Astrocyte (in vitro differentiated cells and primary cell): Measurements from ENCODE around the gene PCDHGA1. TPM values are rescaled to one million over a fixed set of nuclear protein-coding genes. Genes with fewer than 3 reads are reported as not detected.

Experiments used
- DNase-seq: peaks from one replicate; pipeline ENCODE4 v3.0.0-alpha.2; 2010; ENCODE audit warnings: low read depth
- FAIRE-seq: peaks from 2 replicates; lab custom pipeline; 2011; peaks lifted over from hg19 to GRCh38; lab: Jason Lieb, UNC
- H2AFZ ChIP-seq: 2 replicates; pipeline ENCODE4 v1.6.0; 2012; ENCODE audit warnings: low read depth, low read length, inconsistent platforms
- H3K27ac ChIP-seq: 2 replicates; pipeline ENCODE4 v1.5.1; 2011; ENCODE audit warnings: low read depth, low read length, inconsistent platforms
- H3K27me3 ChIP-seq: 2 replicates; pipeline ENCODE4 v1.6.0; 2011; ENCODE audit warnings: low read length, inconsistent platforms; ENCODE audit not compliant: insufficient read depth
- H3K36me3 ChIP-seq: 2 replicates; pipeline ENCODE4 v1.5.1; 2011; ENCODE audit warnings: low read length, inconsistent platforms; ENCODE audit not compliant: insufficient read depth
- H3K4me1 ChIP-seq: 2 replicates; pipeline ENCODE4 v1.5.1; 2011; ENCODE audit warnings: low read length, inconsistent platforms; ENCODE audit not compliant: insufficient read depth
- H3K4me2 ChIP-seq: 2 replicates; pipeline ENCODE4 v1.6.0; 2012; ENCODE audit warnings: low read length, inconsistent platforms
- H3K4me3 ChIP-seq: 2 replicates; pipeline ENCODE4 v1.5.1; 2011; ENCODE audit warnings: low read depth, mild to moderate bottlenecking, low read length, inconsistent platforms; ENCODE audit not compliant: insufficient read depth
- H3K79me2 ChIP-seq: 2 replicates; pipeline ENCODE4 v1.6.0; 2012; ENCODE audit warnings: mild to moderate bottlenecking, low read length, inconsistent platforms; ENCODE audit not compliant: insufficient read depth
- H3K9ac ChIP-seq: 2 replicates; pipeline ENCODE4 v1.6.0; 2012; ENCODE audit warnings: mild to moderate bottlenecking, low read length, inconsistent platforms
- H3K9me3 ChIP-seq: 2 replicates; pipeline ENCODE4 v1.5.1; 2012; ENCODE audit warnings: low read depth, mild to moderate bottlenecking, low read length, inconsistent platforms; ENCODE audit not compliant: insufficient read depth
- H4K20me1 ChIP-seq: 2 replicates; pipeline ENCODE4 v1.6.0; 2012; ENCODE audit warnings: low read length, inconsistent platforms; ENCODE audit not compliant: insufficient read depth
- H3K27ac Mint-ChIP-seq: one replicate; pipeline ENCODE4 v1.8.0; 2021; ENCODE audit warnings: mild to moderate bottlenecking, mixed read lengths; ENCODE audit not compliant: unreplicated experiment
- H3K27me3 Mint-ChIP-seq: one replicate; pipeline ENCODE4 v1.8.0; 2021; ENCODE audit warnings: low read depth, mixed read lengths; ENCODE audit not compliant: unreplicated experiment
- H3K36me3 Mint-ChIP-seq: one replicate; pipeline ENCODE4 v1.8.0; 2021; ENCODE audit warnings: low read depth, mixed read lengths; ENCODE audit not compliant: unreplicated experiment
- H3K4me1 Mint-ChIP-seq: one replicate; pipeline ENCODE4 v1.8.0; 2021; ENCODE audit warnings: low read depth, mixed read lengths; ENCODE audit not compliant: unreplicated experiment
- H3K4me3 Mint-ChIP-seq: one replicate; pipeline ENCODE4 v1.8.0; 2021; ENCODE audit warnings: mild to moderate bottlenecking, moderate library complexity, mixed read lengths; ENCODE audit not compliant: unreplicated experiment
- H3K9me3 Mint-ChIP-seq: one replicate; pipeline ENCODE4 v1.8.0; 2021; ENCODE audit warnings: mild to moderate bottlenecking, mixed read lengths; ENCODE audit not compliant: unreplicated experiment
- EZH2 ChIP-seq: IDR thresholded peaks from 2 replicates; pipeline ENCODE4 v1.6.1; 2012; ENCODE audit warnings: mild to moderate bottlenecking, low read length, inconsistent platforms; ENCODE audit not compliant: insufficient read depth
- total RNA-seq: library from RNA; stranded (reverse); gene quantifications from 2 replicates; pipeline ENCODE4 v1.2.1, GENCODE V29; 2021
- TF ChIP-seq, protein P1 (sequence below): IDR thresholded peaks from 2 replicates; pipeline ENCODE4 v1.5.1; 2011; ENCODE audit warnings: low read depth, mild to moderate bottlenecking, inconsistent platforms, low read length, moderate library complexity; ENCODE audit not compliant: insufficient read depth

The PCDHGA1 gene
- total RNA-seq, 1 donor from 2014 or later, result 0.27 TPM

DNA sequence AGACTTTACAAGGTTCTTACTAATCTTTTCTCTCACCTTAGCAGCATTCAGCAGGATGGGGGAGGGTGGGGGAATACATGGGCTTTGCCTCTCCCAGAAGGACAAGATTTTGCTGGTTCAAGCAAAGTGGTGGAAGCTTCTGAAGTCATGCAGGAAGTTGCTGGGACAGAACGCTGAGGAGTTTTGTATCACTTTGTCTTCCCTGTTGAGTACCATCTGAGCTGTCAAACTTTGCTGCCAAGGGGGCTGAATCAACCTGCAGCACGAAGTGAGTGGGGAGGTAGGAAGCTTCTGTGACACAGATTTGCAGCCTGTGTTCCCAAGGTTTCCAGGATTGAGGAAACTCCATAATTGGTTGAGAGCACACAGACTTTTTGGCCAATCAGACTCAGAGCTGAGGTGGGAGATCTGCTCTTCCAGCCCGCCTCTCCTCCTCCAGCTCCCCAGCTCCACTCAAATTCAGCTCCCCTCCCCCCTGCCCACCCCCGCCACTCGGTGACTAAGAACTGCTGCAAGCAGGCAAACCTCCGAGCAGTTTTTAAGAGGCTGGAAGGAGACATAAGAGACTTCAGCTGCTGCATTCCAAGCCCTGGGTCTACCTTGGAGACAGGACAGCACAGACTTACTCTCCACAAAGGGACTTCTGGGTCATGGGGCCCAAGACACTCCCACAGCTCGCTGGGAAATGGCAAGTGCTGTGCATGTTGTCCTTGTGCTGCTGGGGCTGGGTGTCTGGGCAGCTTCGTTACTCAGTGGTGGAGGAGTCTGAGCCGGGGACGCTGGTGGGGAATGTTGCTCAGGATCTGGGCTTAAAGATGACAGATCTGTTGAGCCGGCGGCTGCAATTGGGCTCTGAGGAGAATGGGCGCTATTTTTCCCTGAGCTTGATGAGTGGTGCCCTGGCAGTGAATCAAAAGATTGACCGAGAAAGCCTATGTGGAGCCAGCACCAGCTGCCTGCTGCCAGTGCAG is 158.6 kb downstream of the PCDHGA1 start, which contains the start of gene PCDHGC5:
Gene PCDHGC5 (plus strand): TSS at position 491 of the 971 bp plus-strand sequence. CDS start 160 bp downstream, at position 651.
- Histone ChIP-seq H3K4me2 (peak within 1 kb of the TSS; percentile 84), H3K27ac (peak within 1 kb of the TSS; percentile 33), H3K36me3 (no peaks in the 10 kb centered on the region), H3K9ac (peak within 1 kb of the TSS; percentile 44), H3K27me3 (no peaks in the 10 kb centered on the region), H2AFZ (no peak within 1 kb of the TSS), H3K79me2 (peaks cover 63% of the 10 kb centered on the region), H3K4me1 (peaks cover 31% of the 10 kb centered on the region), H4K20me1 (peaks cover 71% of the 10 kb centered on the region), H3K4me3 (peak within 1 kb of the TSS; percentile 39), H3K9me3 (no peaks in the 10 kb centered on the region)
- peaks cover 42% of the 10 kb centered on the region for H3K36me3 Mint-ChIP-seq
- H3K27ac Mint-ChIP-seq, result peak within 1 kb of the TSS; percentile 89
- peak; percentile 65 for FAIRE-seq
- H3K4me1 Mint-ChIP-seq, result peaks cover 33% of the 10 kb centered on the region
- H3K9me3 Mint-ChIP-seq, result peaks cover 2% of the 10 kb centered on the region
- DNase-seq, result peak; percentile 74
- no peaks in the 10 kb centered on the region for H3K27me3 Mint-ChIP-seq
- peak within 1 kb of the TSS; percentile 60 for H3K4me3 Mint-ChIP-seq
- TF ChIP-seq EZH2, result no peak
- TF ChIP-seq, protein P1, sequence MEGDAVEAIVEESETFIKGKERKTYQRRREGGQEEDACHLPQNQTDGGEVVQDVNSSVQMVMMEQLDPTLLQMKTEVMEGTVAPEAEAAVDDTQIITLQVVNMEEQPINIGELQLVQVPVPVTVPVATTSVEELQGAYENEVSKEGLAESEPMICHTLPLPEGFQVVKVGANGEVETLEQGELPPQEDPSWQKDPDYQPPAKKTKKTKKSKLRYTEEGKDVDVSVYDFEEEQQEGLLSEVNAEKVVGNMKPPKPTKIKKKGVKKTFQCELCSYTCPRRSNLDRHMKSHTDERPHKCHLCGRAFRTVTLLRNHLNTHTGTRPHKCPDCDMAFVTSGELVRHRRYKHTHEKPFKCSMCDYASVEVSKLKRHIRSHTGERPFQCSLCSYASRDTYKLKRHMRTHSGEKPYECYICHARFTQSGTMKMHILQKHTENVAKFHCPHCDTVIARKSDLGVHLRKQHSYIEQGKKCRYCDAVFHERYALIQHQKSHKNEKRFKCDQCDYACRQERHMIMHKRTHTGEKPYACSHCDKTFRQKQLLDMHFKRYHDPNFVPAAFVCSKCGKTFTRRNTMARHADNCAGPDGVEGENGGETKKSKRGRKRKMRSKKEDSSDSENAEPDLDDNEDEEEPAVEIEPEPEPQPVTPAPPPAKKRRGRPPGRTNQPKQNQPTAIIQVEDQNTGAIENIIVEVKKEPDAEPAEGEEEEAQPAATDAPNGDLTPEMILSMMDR, result no peak

DNA sequence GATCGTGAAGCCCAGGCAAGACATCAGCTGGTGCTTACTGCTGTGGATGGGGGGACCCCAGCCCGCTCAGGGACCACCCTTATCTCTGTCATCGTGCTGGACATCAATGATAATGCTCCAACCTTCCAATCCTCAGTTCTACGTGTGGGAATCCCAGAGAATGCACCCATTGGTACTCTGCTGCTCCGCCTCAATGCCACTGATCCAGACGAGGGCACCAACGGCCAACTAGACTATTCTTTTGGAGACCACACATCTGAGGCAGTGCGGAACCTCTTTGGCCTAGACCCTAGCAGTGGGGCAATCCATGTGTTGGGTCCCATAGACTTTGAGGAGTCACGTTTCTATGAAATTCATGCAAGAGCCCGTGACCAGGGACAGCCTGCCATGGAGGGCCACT is 159.5 kb downstream of the PCDHGA1 start:
- no peak for DNase-seq
- Histone ChIP-seq H2AFZ (no peak overlapping the region), H3K4me2 (peak overlapping the region; percentile 84), H3K9ac (no peak overlapping the region), H3K27ac (no peak overlapping the region), H4K20me1 (peaks cover 63% of the 10 kb centered on the region), H3K9me3 (no peaks in the 10 kb centered on the region), H3K79me2 (peaks cover 62% of the 10 kb centered on the region), H3K4me1 (peaks cover 40% of the 10 kb centered on the region), H3K4me3 (peak overlapping the region; percentile 39), H3K27me3 (no peaks in the 10 kb centered on the region), H3K36me3 (no peaks in the 10 kb centered on the region)
- Mint-ChIP-seq H3K27ac (peak overlapping the region; percentile 89), H3K27me3 (no peaks in the 10 kb centered on the region), H3K4me3 (peak overlapping the region; percentile 41), H3K4me1 (peaks cover 35% of the 10 kb centered on the region), H3K36me3 (peaks cover 44% of the 10 kb centered on the region), H3K9me3 (peaks cover 2% of the 10 kb centered on the region)
- no peak for FAIRE-seq
- no peak for TF ChIP-seq EZH2
- TF ChIP-seq, protein P1, result no peak
